HEK293T (cell line): ENCODE data around the gene AFAP1L2.

Source experiments
- ARNT ChIP-seq: fragments of 450-650 bp; IDR thresholded peaks from 2 replicates; pipeline ENCODE4 v1.6.1; 2017; ENCODE audit warnings: mild to moderate bottlenecking
- BHLHE40 ChIP-seq: fragments of 450-650 bp; IDR thresholded peaks from 2 replicates; pipeline ENCODE4 v1.6.1; 2016; ENCODE audit warnings: mild to moderate bottlenecking, moderate library complexity, borderline replicate concordance
- FOXA1 ChIP-seq: fragments of 450-650 bp; IDR thresholded peaks from 2 replicates; pipeline ENCODE4 v1.6.1; 2016; ENCODE audit warnings: mild to moderate bottlenecking

GRCh38 chr10:114448897-114449296, 44.6 kb upstream of the AFAP1L2 start:
- TF ChIP-seq FOXA1 (no peak), BHLHE40 (no peak), ARNT (no peak)
